HUES6 (cell line): ENCODE measurements around the gene ADGRA1.

Experiments used
- H3K27ac ChIP-seq: 2 replicates; pipeline ENCODE4 v1.7.0; 2013; ENCODE audit warnings: low read depth, mild to moderate bottlenecking, low read length, inconsistent platforms
- H3K27me3 ChIP-seq: 2 replicates; pipeline ENCODE4 v1.6.1; 2013; ENCODE audit warnings: low read length; ENCODE audit not compliant: control insufficient read depth, insufficient read depth
- H3K36me3 ChIP-seq: 2 replicates; pipeline ENCODE4 v1.6.1; 2013; ENCODE audit warnings: low read length; ENCODE audit not compliant: control insufficient read depth, insufficient read depth
- H3K4me1 ChIP-seq: 2 replicates; pipeline ENCODE4 v1.6.1; 2013; ENCODE audit warnings: low read length; ENCODE audit not compliant: control insufficient read depth, insufficient read depth
- H3K4me3 ChIP-seq: 2 replicates; pipeline ENCODE4 v1.5.1; 2013; ENCODE audit warnings: low read depth, low read length
- H3K9ac ChIP-seq: one replicate; pipeline ENCODE4 v1.6.1; 2013; ENCODE audit warnings: mild to moderate bottlenecking, low read length
- H3K9me3 ChIP-seq: 2 replicates; pipeline ENCODE4 v1.6.1; 2013; ENCODE audit warnings: low read depth, low read length; ENCODE audit not compliant: control insufficient read depth, insufficient read depth

ADGRA1 gene

DNA sequence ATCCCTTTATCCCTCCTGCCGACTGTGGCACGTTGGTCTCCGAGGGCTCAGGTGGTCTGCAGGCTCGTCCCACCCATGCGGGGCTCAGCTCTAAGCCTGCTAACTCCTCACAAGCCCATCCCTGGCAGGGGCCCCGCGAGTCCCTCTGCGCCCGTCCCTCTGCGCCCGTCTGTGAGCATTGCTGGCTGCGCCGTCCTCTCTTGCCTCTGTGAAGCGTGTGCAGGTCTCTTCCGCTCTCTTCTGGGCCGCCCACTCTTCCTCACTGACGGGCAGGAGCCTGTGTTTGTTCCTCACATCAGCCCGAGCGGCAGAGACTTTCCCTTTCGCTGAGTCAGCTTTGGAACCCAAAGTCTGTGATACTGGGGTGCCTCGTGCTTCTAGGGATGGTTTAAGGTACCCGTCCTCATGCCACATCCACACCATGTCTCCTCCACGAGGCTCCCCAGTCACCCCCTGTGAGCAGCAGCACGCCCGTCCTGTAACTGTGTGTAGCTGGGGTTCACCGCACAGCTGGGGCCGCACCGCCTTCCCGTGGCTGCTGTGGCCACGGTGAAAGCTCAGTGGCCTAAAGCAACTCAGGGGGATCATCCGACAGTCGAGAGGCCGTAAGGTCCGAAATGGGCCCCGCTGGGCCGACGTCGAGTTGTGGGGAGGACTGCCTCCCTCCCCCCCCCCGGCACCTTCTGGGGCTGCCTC, 35.5 kb downstream of the ADGRA1 start:
- Histone ChIP-seq H3K36me3 (no peaks in the 10 kb centered on the region), H3K27me3 (peaks cover 11% of the 10 kb centered on the region; the same call in 1 of the 2 replicates), H3K4me3 (no peak overlapping the region), H3K9ac (no peak overlapping the region), H3K27ac (no peak overlapping the region), H3K9me3 (peaks cover 23% of the 10 kb centered on the region), H3K4me1 (peaks cover 5% of the 10 kb centered on the region; the same call in 1 of the 2 replicates)

DNA sequence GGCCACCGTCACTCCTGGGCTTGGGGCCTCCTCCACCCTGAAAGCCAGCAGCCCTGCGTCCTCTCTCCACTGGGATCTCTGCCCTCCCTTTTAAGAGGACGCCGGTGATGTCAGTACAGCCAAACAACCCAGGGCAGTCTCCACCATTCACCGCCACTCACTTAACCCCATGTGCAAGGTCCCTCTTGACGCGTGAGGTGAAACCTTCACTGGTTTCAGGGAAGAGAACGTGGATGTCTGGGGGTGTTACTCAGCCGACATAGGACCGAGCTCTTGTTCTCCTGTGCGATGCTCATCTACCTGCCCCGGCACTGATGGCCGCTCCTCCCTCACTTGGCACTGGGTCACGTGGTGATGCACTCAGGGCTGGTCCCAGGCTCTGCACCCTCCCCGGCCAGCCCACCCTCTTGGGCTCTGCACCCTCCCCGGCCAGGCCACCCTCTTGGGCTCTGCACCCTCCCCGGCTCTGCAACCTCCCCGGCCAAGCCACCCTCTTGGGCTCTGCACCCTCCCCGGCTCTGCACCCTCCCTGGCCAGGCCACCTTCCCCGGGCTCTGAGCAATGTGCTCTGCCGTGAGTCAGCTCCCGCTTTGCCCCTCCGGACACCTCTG, 36.1 kb downstream of the ADGRA1 start:
- Histone ChIP-seq H3K36me3 (no peaks in the 10 kb centered on the region), H3K9ac (no peak overlapping the region), H3K4me3 (no peak overlapping the region), H3K9me3 (peaks cover 18% of the 10 kb centered on the region), H3K4me1 (peaks cover 5% of the 10 kb centered on the region; the same call in 1 of the 2 replicates), H3K27me3 (peaks cover 11% of the 10 kb centered on the region; the same call in 1 of the 2 replicates), H3K27ac (no peak overlapping the region)

DNA sequence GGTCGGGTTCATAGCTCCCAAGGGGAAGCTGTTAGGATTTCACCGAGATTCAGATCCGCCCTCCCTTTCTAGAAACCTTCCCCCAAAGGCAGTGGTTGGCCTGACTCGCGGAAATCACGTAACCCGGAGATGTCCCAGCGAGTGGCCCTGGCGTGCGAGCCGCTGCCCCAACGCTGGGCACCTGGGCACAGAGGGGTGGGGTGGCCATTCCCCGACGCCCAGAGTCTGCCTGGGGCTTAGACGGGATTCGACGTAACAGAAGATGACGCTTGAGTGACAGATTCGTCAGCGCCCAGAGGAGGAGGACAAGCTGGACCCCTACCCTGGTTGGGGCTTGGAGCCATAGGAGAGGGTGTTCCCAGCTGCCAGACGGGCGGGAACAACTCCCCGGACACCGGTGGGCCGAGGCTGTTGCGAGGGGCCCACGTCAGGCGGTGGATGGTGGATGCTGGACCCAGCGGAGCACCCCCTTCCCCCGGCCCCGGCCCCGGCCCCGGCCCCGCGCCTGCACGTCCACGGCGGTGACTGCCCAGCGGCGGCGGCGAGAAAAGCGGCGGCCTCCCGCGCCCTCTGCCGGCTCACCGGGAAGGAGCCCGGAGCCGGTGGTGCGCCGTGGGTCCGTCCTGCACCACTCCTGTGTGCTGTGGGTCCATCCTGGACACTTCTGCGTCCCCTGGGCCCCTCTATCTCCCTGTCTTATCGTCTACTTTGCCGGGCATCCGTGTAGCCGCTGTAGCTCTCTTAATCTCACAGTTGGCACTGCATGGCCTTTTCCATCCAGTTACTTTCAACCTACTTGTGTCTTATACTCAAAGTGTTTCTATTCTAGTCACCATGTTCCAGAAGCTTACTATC, 36.9 kb downstream of the ADGRA1 start:
- no peak overlapping the region for H3K27ac ChIP-seq
- no peaks in the 10 kb centered on the region for H3K36me3 ChIP-seq
- peaks cover 5% of the 10 kb centered on the region; the same call in 1 of the 2 replicates for H3K4me1 ChIP-seq
- peak overlapping the region; percentile 32; the same call in 1 of the 2 replicates for H3K4me3 ChIP-seq
- peaks cover 11% of the 10 kb centered on the region; the same call in 1 of the 2 replicates for H3K27me3 ChIP-seq
- H3K9me3 ChIP-seq, result peaks cover 15% of the 10 kb centered on the region
- no peak overlapping the region for H3K9ac ChIP-seq

DNA sequence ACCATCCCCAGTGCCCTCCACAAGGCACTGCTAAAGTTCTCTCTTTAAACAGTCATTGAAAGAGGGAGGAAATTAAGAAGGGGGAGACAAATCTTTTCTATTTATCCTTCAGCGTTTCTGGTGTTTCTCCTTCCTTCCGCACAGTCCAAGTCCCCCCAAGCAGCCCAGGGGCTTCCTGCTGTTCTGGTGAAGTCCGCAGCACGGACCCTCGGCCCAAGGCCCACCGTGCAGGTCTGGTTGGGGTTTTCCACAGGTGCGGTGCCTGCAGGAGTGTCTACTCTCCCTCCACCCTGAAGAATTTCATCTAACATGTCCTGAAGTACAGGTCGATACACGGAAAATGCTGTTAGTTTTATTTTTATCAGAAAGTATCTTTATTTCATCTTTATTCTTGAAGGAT, 38.2 kb downstream of the ADGRA1 start:
- H3K36me3 ChIP-seq, result no peaks in the 10 kb centered on the region
- H3K4me1 ChIP-seq, result peaks cover 5% of the 10 kb centered on the region; the same call in 1 of the 2 replicates
- no peak overlapping the region for H3K4me3 ChIP-seq
- no peak overlapping the region for H3K9ac ChIP-seq
- peaks cover 11% of the 10 kb centered on the region; the same call in 1 of the 2 replicates for H3K27me3 ChIP-seq
- no peak overlapping the region for H3K27ac ChIP-seq
- peaks cover 8% of the 10 kb centered on the region; the same call in 1 of the 2 replicates for H3K9me3 ChIP-seq

DNA sequence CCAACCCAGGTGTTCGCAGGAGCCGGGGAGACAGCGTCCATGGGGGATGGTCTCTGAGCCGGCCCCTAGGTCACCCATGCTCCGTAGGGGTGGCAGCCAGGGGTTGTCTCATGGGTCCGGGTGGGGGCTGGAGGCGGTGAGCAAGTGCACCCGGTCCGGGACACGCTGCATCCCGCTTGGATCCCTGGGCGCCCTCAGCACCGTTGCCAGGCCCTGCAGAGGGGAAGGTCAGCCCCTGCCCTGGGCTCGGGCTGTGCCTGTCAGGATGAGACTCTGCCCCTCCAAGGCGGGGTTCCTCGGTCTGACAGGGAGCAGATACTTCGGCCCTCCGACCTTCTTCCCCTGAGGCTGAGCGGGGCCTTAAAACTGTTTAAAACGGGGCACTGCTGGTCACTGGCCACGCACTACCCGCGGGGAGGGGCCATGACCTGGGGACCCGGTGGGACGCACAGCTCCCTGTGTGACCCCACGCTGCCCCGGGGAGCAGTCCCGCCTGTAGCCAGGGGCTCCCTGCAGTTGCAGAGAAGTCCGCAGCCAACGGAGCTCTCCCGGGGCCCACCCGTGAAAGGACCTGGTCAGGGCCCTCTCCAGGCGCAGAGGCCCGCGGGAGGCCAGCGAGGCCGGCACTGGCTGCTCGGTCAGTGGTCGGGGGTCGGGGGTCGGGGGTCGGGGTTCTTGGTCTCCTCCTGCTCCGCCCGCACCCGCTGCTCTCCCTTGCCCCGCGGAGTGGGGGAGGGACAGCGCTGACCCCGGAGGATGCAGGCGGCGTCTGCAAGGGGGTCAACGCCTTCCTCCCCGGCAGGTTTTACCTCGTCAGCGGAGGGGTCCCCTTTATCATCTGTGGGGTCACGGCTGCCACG, 38.9 kb downstream of the ADGRA1 start:
- Histone ChIP-seq H3K9me3 (peaks cover 2% of the 10 kb centered on the region; the same call in 1 of the 2 replicates), H3K36me3 (no peaks in the 10 kb centered on the region), H3K4me3 (no peak overlapping the region), H3K4me1 (peaks cover 5% of the 10 kb centered on the region; the same call in 1 of the 2 replicates), H3K27ac (no peak overlapping the region), H3K9ac (no peak overlapping the region), H3K27me3 (peaks cover 11% of the 10 kb centered on the region; the same call in 1 of the 2 replicates)

DNA sequence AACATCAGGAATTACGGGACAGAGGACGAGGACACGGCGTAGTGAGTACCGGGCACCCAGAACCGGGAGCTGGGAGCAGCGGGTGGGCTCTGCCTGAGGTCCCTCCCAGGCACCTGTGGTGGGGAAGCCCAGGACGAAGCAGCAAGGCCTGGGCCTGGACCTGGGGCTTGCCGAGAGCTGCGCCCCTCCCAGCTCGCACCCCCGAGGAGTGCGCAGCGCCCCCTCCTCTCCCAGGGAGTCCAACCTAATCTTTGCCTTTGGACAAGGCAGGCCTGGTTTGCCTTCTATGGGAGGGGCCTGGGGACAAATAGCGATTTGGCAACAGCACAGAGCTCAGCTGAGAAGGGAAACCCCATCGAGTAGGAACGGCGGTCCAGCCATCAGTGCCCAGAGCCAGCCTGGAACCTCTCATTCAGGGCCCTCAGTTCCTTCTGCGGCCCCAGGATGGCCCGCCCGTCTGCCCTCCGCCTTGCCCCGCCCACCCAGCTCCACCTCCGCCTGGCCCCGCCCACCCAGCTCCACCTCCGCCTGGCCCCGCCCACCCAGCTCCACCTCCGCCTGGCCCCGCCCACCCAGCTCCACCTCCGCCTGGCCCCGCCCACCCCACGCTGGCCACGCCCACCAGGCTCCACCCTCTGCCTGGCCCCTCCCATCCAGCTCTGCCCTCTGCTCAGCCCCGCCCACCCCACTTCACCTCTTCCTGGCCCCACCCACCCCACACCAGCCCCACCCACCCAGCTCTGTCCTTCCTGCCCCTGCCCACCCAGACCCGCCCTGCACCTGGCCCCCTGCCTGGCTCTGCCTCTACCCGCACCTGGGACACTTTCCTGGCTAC, 39.8 kb downstream of the ADGRA1 start:
- no peak overlapping the region for H3K27ac ChIP-seq
- H3K36me3 ChIP-seq, result no peaks in the 10 kb centered on the region
- no peaks in the 10 kb centered on the region for H3K9me3 ChIP-seq
- peaks cover 11% of the 10 kb centered on the region; the same call in 1 of the 2 replicates for H3K27me3 ChIP-seq
- peaks cover 5% of the 10 kb centered on the region; the same call in 1 of the 2 replicates for H3K4me1 ChIP-seq
- no peak overlapping the region for H3K4me3 ChIP-seq
- no peak overlapping the region for H3K9ac ChIP-seq

DNA sequence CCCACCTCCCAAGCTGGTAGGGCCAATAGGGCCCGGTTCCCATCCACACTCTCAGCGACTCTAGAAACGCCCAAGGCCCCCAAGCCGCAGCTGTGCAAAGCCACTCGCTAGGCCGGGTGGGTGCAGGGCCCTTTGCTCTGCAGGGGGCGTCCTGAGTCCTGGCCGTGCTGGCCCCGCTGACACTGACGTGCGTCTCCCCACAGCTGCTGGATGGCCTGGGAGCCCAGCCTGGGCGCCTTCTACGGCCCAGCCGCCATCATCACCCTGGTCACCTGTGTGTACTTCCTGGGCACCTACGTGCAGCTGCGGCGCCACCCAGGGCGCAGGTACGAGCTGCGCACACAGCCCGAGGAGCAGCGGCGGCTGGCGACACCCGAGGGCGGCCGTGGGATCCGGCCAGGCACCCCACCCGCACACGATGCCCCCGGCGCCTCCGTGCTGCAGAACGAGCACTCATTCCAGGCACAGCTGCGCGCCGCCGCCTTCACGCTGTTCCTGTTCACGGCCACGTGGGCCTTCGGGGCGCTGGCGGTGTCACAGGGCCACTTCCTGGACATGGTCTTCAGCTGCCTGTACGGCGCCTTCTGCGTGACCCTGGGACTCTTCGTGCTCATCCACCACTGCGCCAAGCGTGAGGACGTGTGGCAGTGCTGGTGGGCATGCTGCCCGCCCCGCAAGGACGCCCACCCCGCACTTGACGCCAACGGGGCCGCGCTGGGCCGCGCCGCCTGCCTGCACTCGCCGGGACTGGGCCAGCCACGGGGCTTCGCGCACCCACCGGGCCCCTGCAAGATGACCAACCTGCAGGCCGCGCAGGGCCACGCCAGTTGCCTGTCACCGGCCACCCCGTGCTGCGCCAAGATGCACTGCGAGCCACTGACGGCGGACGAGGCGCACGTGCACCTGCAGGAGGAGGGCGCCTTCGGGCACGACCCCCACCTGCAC, 40.7 kb downstream of the ADGRA1 start:
- Histone ChIP-seq H3K27ac (no peak overlapping the region), H3K9ac (no peak overlapping the region), H3K4me3 (no peak overlapping the region), H3K9me3 (no peaks in the 10 kb centered on the region), H3K36me3 (no peaks in the 10 kb centered on the region), H3K4me1 (peaks cover 5% of the 10 kb centered on the region; the same call in 1 of the 2 replicates), H3K27me3 (peaks cover 11% of the 10 kb centered on the region; the same call in 1 of the 2 replicates)

DNA sequence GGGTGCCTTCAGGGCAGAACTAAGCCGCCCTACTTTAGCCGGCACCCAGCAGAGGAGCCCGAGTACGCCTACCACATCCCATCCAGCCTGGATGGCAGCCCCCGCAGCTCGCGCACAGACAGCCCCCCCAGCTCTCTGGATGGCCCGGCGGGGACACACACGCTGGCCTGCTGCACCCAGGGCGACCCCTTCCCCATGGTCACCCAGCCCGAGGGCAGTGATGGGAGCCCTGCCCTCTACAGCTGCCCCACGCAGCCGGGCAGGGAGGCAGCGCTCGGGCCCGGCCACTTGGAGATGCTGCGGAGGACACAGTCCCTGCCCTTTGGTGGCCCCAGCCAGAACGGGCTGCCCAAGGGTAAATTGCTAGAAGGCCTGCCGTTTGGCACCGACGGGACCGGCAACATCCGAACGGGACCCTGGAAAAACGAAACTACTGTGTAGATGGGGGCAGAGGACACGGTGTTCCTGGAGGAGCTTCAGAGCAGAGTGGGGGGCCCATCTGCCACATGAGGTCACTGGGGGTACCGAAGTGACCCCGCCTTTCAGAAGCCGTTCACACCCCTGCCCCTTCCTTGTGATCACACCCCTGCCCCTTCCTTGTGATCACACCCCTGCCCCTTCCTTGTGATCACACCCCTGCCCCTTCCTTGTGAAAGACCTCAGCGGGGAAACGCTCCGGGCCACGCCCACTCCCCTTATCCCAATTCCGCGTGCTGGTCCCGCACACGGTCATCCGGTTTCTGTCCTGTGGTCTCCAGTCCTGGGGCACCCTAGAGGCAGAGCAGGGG, 41.5 kb downstream of the ADGRA1 start:
- Histone ChIP-seq H3K27ac (no peak overlapping the region), H3K4me1 (peaks cover 5% of the 10 kb centered on the region; the same call in 1 of the 2 replicates), H3K4me3 (no peak overlapping the region), H3K9ac (no peak overlapping the region), H3K36me3 (no peaks in the 10 kb centered on the region), H3K9me3 (no peaks in the 10 kb centered on the region), H3K27me3 (peaks cover 5% of the 10 kb centered on the region; the same call in 1 of the 2 replicates)
